Ovary (tissue), 9 donors: ENCODE results near the gene CPLANE1. TPM values are rescaled to one million over a fixed set of nuclear protein-coding genes. Genes with fewer than 3 reads are reported as not detected.

ENCODE experiments used
- DNase-seq, 5 donors: peaks; one replicate each; pipeline ENCODE4 v3.0.0-alpha.2; 2019 to 2020
- H3K27ac ChIP-seq, 2 donors: fragments of 200-600 bp; one replicate each; pipeline versions ENCODE4 v1.5.1 to v1.8.0; 2019 to 2022
- H3K27me3 ChIP-seq: fragments of 200-600 bp; one replicate; pipeline ENCODE4 v1.8.0; 2022
- H3K36me3 ChIP-seq: fragments of 200-600 bp; sonication (generic); one replicate; pipeline ENCODE4 v1.5.1; 2019
- H3K4me1 ChIP-seq: one replicate; pipeline ENCODE4 v1.8.1; 2013; ENCODE audit warnings: mild to moderate bottlenecking, moderate library complexity; ENCODE audit not compliant: insufficient read depth
- H3K4me3 ChIP-seq: fragments of 200-600 bp; sonication (generic); one replicate; pipeline ENCODE4 v1.5.1; 2017
- H3K9me3 ChIP-seq, 2 donors: fragments of 200-600 bp in 1 of 2; sonication (generic) in 1 of 2; one replicate each; pipeline versions ENCODE4 v1.5.1 to v1.8.1; 2013 to 2019; ENCODE audit warnings: mild to moderate bottlenecking in 1 of 2, moderate library complexity in 1 of 2
- CTCF ChIP-seq, 3 donors: fragments of 450-650 bp in 2 of 3; fragments of 200-600 bp in 1 of 3; IDR thresholded peaks; one replicate each; pipeline versions ENCODE4 v1.5.1 to v1.8.0; 2016 to 2022; ENCODE audit warnings: antibody characterized with exemption in 3 of 3, mild to moderate bottlenecking in 1 of 3
- EP300 ChIP-seq: sonication (generic); formaldehyde crosslinking; IDR thresholded peaks from one replicate; pipeline ENCODE4 v1.6.1; 2017; ENCODE audit warnings: antibody characterized with exemption
- POLR2A ChIP-seq: fragments of 450-650 bp; IDR thresholded peaks from one replicate; pipeline ENCODE4 v1.6.1; 2017; ENCODE audit warnings: antibody characterized with exemption, mild to moderate bottlenecking, moderate library complexity
- WGBS, 3 donors: extraction: QIAGEN DNeasy Blood & Tissue Kit in 1 of 3; methylation state at CpG; one replicate each; pipeline versions ENCODE4 v1.1.5 to v1.1.7; 2013 to 2017; 5-methylcytosine and 5-hydroxymethylcytosine counted together
- intact Hi-C, 4 donors: fragments of 100-400 bp; cut with DNase I; formaldehyde crosslinking; loops; one replicate each; pipeline versions ENCODE4 v1.11.0 to v1.15.1; 2022 to 2023
- polyA plus RNA-seq, 2 donors: library from polyadenylated mRNA; stranded (reverse); fragments of 200-250 nt in 1 of 2; fragments of 350-450 nt in 1 of 2; fragmentation: Illumina TruSeq in 1 of 2; extraction: RNeasy Lipid Tissue Mini Kit (QIAGEN cat#74804) in 1 of 2; gene quantifications; one replicate each; pipeline ENCODE4 v1.2.3, GENCODE V29; 2013 to 2014
- total RNA-seq, 7 donors: library from RNA; depleted of rRNA in 2 of 7; stranded (reverse); fragments of >200 nt in 2 of 7; fragmentation: NEBNext Ultra II Directional in 3 of 7; extraction: Animal tissue kit (Norgen Biotek cat#: 25700) in 3 of 7; gene quantifications; one replicate each; pipeline versions ENCODE4 v1.1.0 to v1.2.4, GENCODE V29; 2016 to 2023
- donor health status: DM: no; HTN: no; CAD: no; lungs with moderate emphysema.
- donor health status: DM: no; HTN: no; CAD: no.
- donor health status: Bipolar disorder and iron deficiency.
- donor health status: DM: yes; HTN: yes; CAD: no.
- donor health status: DM: no; HTN: no; CAD: no.
- donor health status: DM: yes; HTN: yes; CAD: no.

CPLANE1 gene
- total and polyA plus RNA-seq, 9 donors, result 5.4 to 39.2 (median 22.5) TPM

DNA sequence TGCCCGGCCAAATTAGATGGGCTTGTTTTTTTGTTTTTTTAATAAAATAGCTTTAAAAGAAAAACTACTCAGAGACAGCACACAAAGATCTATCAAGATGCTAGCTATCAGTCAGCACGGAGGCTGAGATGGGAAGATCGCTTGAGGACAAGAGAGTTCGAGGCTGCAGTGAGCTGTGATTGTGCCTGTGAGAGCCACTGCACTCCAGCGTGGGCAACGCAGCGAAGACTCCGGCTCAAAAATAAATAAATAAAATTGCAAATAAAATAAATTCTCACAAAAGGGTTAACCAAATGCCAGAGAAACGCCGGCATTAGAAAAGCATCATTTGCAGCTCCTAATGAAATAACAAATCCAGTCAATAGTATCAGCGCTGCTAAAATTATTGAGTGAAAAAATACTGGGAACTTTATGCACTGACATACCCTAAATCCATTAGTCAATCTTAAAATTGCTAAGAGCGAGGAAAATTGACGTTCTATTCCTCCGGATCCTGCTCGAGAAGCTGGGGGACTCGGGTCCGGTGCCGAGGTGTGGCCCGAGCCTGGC, 681 bp downstream of the CPLANE1 start:
- no peak for TF ChIP-seq CTCF (IDR thresholded peaks at IDR 0.05)
- TF ChIP-seq EP300, result no peak
- TF ChIP-seq POLR2A, result no peak
- 3 to 5% (median 5%) methylated on average over 19 of the region's 19 CpGs for WGBS, 3 donors
- Histone ChIP-seq H3K9me3 (no peaks in the 10 kb centered on the region), H3K4me3 (peak overlapping the region; percentile 80), H3K36me3 (no peaks in the 10 kb centered on the region), H3K27me3 (no peaks in the 10 kb centered on the region), H3K27ac (peak overlapping the region; percentile 82 to 86), H3K4me1 (peaks cover 5% of the 10 kb centered on the region)
- intact Hi-C loops, result no loop called here
- DNase-seq, result no peak

GRCh38 chr5:37247496-37247895, 1.7 kb downstream of the CPLANE1 start:
- Histone ChIP-seq H3K4me1 (peaks cover 5% of the 10 kb centered on the region), H3K27ac (no peak overlapping the region), H3K9me3 (no peaks in the 10 kb centered on the region), H3K36me3 (no peaks in the 10 kb centered on the region), H3K27me3 (no peaks in the 10 kb centered on the region), H3K4me3 (no peak overlapping the region)
- intact Hi-C loops, result no loop called here
- DNase-seq, result no peak
- 88% methylated on average over 4 of the region's 4 CpGs for WGBS, 3 donors
- TF ChIP-seq CTCF (IDR thresholded peaks at IDR 0.05) (no peak), EP300 (no peak), POLR2A (no peak)

GRCh38 chr5:37247036-37247435, 2.1 kb downstream of the CPLANE1 start:
- no peaks in the 10 kb centered on the region for H3K9me3 ChIP-seq
- no peaks in the 10 kb centered on the region for H3K27me3 ChIP-seq
- DNase-seq, result no peak
- H3K4me1 ChIP-seq, result peaks cover 5% of the 10 kb centered on the region
- WGBS, 3 donors, result 60 to 71% (median 66%) methylated on average over 1 of the region's 1 CpG
- intact Hi-C loops, result no loop called here
- H3K36me3 ChIP-seq, result no peaks in the 10 kb centered on the region
- no peak overlapping the region for H3K27ac ChIP-seq
- H3K4me3 ChIP-seq, result no peak overlapping the region
- no peak for TF ChIP-seq EP300
- no peak for TF ChIP-seq CTCF (IDR thresholded peaks at IDR 0.05)
- no peak for TF ChIP-seq POLR2A

- Histone ChIP-seq H3K27ac (no peak overlapping the region), H3K9me3 (no peaks in the 10 kb centered on the region), H3K4me3 (no peak overlapping the region), H3K4me1 (no peaks in the 10 kb centered on the region), H3K27me3 (no peaks in the 10 kb centered on the region), H3K36me3 (no peaks in the 10 kb centered on the region)
- TF ChIP-seq EP300, result no peak
- intact Hi-C loops, result no loop called here
- WGBS, 3 donors, result 95 to 98% (median 96%) methylated on average over 2 of the region's 2 CpGs
- no peak for DNase-seq
These were observed 14.9 kb downstream of the CPLANE1 start for GRCh38 chr5:37234288-37234687.

DNA sequence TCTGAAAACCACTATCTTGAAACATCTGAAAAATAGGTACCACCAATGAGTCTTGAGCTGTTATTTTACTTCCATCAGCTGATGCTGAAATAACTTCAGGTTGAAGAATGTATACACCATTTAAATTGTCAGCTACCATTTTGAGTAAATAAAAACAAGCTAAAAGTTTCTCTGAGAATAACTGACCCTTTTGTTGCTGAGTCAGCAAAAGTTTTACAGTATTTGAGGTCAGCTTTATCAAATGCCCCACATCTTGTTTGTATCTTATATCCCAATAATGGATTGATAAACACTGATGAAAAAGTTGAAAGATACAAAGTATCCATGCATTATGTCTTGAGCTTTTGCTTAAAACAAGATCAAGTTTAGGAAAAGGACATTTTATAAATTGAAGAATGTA, 22.8 kb downstream of the CPLANE1 start:
- intact Hi-C loops, result no loop called here
- no peaks in the 10 kb centered on the region for H3K36me3 ChIP-seq
- no peak for DNase-seq

More for the DNA sequence above, 22.8 kb downstream of the CPLANE1 start:
- Histone ChIP-seq H3K27ac (no peak overlapping the region), H3K4me1 (no peaks in the 10 kb centered on the region), H3K9me3 (no peaks in the 10 kb centered on the region), H3K4me3 (no peak overlapping the region), H3K27me3 (no peaks in the 10 kb centered on the region)
- no peak for TF ChIP-seq EP300
- TF ChIP-seq CTCF (IDR thresholded peaks at IDR 0.05), result no peak
- no peak for TF ChIP-seq POLR2A
